IMR-90 (cell line): ENCODE data around the gene NDUFB4. TPM values are rescaled to one million over a fixed set of nuclear protein-coding genes. Genes with fewer than 3 reads are reported as not detected.

Experiments used
- ATAC-seq: fragments of 200-7000 bp; cut with Tn5 transposase; 2 replicates; pipeline ENCODE4 v1.9.1; 2020; ENCODE audit warnings: low read depth, mild to moderate bottlenecking, moderate library complexity
- BruUV-seq: library from RNA; stranded (reverse); fragments of 400-500 nt; replicated peaks from 2 replicates; lab custom pipeline; 2021; lab: Mats Ljungman, UMichigan
- CTCF ChIA-PET: fragments of 300-600 bp; formaldehyde crosslinking; extraction: SDS; loops from one replicate; lab custom pipeline; 2021; ENCODE audit warnings: antibody characterized with exemption; lab: Yijun Ruan, JAX
- POLR2A ChIA-PET: fragments of 300-600 bp; sonication (Branson Sonifier 250); formaldehyde crosslinking; loops from one replicate; lab custom pipeline; 2022; ENCODE audit warnings: antibody characterized with exemption; ENCODE audit not compliant: unreplicated experiment; lab: Charles Lee
- DNase-seq: peaks from one replicate; pipeline ENCODE4 v3.0.0; 2013
- H2AFZ ChIP-seq: replicated peaks from 2 replicates; pipeline ENCODE3; 2013; ENCODE audit warnings: low read length, mild to moderate bottlenecking; ENCODE audit not compliant: poor library complexity
- H2AK5ac ChIP-seq: 2 replicates; pipeline ENCODE4 v1.6.1; 2013; ENCODE audit warnings: low read depth, low read length, inconsistent platforms
- H2AK9ac ChIP-seq: replicated peaks from 2 replicates; pipeline ENCODE3; 2013; ENCODE audit warnings: mild to moderate bottlenecking, low read depth, low read length, moderate library complexity; ENCODE audit not compliant: poor library complexity
- H2BK120ac ChIP-seq: 2 replicates; pipeline ENCODE4 v1.6.1; 2013; ENCODE audit warnings: low read depth, low read length, inconsistent platforms
- H2BK15ac ChIP-seq: 3 replicates; pipeline ENCODE4 v1.6.1; 2013; ENCODE audit warnings: low read depth, low read length, inconsistent platforms
- H2BK20ac ChIP-seq: 2 replicates; pipeline ENCODE4 v1.6.1; 2013; ENCODE audit warnings: low read depth, mild to moderate bottlenecking, inconsistent platforms, low read length, moderate library complexity
- H2BK5ac ChIP-seq: 2 replicates; pipeline ENCODE4 v1.6.1; 2013; ENCODE audit warnings: mild to moderate bottlenecking, low read depth, low read length, inconsistent platforms; ENCODE audit not compliant: poor library complexity, severe bottlenecking
- H3K14ac ChIP-seq: replicated peaks from 2 replicates; pipeline ENCODE4 v1.6.1; 2013; ENCODE audit warnings: low read depth, low read length, inconsistent platforms
- H3K18ac ChIP-seq: 2 replicates; pipeline ENCODE4 v1.6.1; 2013; ENCODE audit warnings: low read depth, low read length, control low read depth
- H3K23ac ChIP-seq: 2 replicates; pipeline ENCODE4 v1.6.1; 2013; ENCODE audit warnings: low read depth, low read length, inconsistent platforms
- H3K27ac ChIP-seq: 2 replicates; pipeline ENCODE4 v1.5.1; 2013; ENCODE audit warnings: mild to moderate bottlenecking, control low read depth, low read length; ENCODE audit not compliant: insufficient read depth
- H3K27me3 ChIP-seq: 2 replicates; pipeline ENCODE4 v1.6.1; 2013; ENCODE audit warnings: low read length; ENCODE audit not compliant: control insufficient read depth, insufficient read depth
- H3K36me3 ChIP-seq: 2 replicates; pipeline ENCODE4 v1.6.1; 2013; ENCODE audit warnings: low read length, mixed read lengths; ENCODE audit not compliant: control insufficient read depth, insufficient read depth
- H3K4ac ChIP-seq: 2 replicates; pipeline ENCODE4 v1.6.1; 2013; ENCODE audit warnings: low read depth, low read length, inconsistent platforms
- H3K4me1 ChIP-seq: 2 replicates; pipeline ENCODE4 v1.6.1; 2013; ENCODE audit warnings: low read length, mixed read lengths; ENCODE audit not compliant: control insufficient read depth, insufficient read depth
- H3K4me2 ChIP-seq: 2 replicates; pipeline ENCODE4 v1.6.1; 2013; ENCODE audit warnings: low read depth, mild to moderate bottlenecking, control low read depth, low read length, moderate library complexity
- H3K4me3 ChIP-seq: 2 replicates; pipeline ENCODE4 v1.5.1; 2013; ENCODE audit warnings: low read depth, mild to moderate bottlenecking, control low read depth, low read length, moderate library complexity; ENCODE audit not compliant: insufficient read depth
- H3K56ac ChIP-seq: 2 replicates; pipeline ENCODE4 v1.6.1; 2013; ENCODE audit warnings: low read length, inconsistent platforms; ENCODE audit not compliant: insufficient read depth; ENCODE audit errors: extremely low read depth
- H3K79me1 ChIP-seq, 2 experiments: 2 replicates each; pipeline ENCODE4 v1.6.1; 2013; ENCODE audit warnings: low read length in 2 of 2, inconsistent platforms in 1 of 2, low read depth in 1 of 2
- H3K9ac ChIP-seq: 2 replicates; pipeline ENCODE4 v1.6.1; 2013; ENCODE audit warnings: low read depth, low read length, control low read depth
- H3K9me1 ChIP-seq: 2 replicates; pipeline ENCODE4 v1.6.1; 2013; ENCODE audit warnings: low read length, inconsistent platforms; ENCODE audit not compliant: insufficient read depth
- H3K9me3 ChIP-seq: 2 replicates; pipeline ENCODE4 v1.6.1; 2013; ENCODE audit warnings: low read length; ENCODE audit not compliant: control insufficient read depth, insufficient read depth
- H4K20me1 ChIP-seq: 2 replicates; pipeline ENCODE4 v1.6.1; 2013; ENCODE audit warnings: low read length, inconsistent platforms; ENCODE audit not compliant: insufficient read depth
- H4K5ac ChIP-seq: 2 replicates; pipeline ENCODE4 v1.6.1; 2013; ENCODE audit warnings: mild to moderate bottlenecking, low read depth, low read length, control low read depth
- H4K8ac ChIP-seq, 2 experiments: 2 replicates each; pipeline ENCODE4 v1.6.1; 2013; ENCODE audit warnings: low read depth in 2 of 2, low read length in 2 of 2, control low read depth in 1 of 2, inconsistent platforms in 1 of 2
- H4K91ac ChIP-seq: 2 replicates; pipeline ENCODE4 v1.6.1; 2013; ENCODE audit warnings: low read depth, low read length, inconsistent platforms; ENCODE audit not compliant: insufficient read depth
- CHD1 ChIP-seq: IDR thresholded peaks from 2 replicates; pipeline ENCODE4 v1.6.1; 2012; ENCODE audit warnings: low read depth, low read length, improper control_type of control experiment
- FOS ChIP-seq: fragments of 150-350 bp; IDR thresholded peaks from 2 replicates; pipeline ENCODE4 v1.6.1; 2016; ENCODE audit warnings: low read depth, low read length
- MAZ ChIP-seq: IDR thresholded peaks from 2 replicates; pipeline ENCODE4 v1.6.1; 2012; ENCODE audit warnings: low read depth, mild to moderate bottlenecking, low read length, improper control_type of control experiment, moderate library complexity, borderline replicate concordance
- POLR2A ChIP-seq: IDR thresholded peaks from 2 replicates; pipeline ENCODE4 v1.6.1; 2012; ENCODE audit warnings: mild to moderate bottlenecking, low read depth, low read length
- RCOR1 ChIP-seq: IDR thresholded peaks from 2 replicates; pipeline ENCODE4 v1.6.1; 2012; ENCODE audit warnings: mild to moderate bottlenecking, low read length, improper control_type of control experiment; ENCODE audit not compliant: insufficient replicate concordance
- SMC3 ChIP-seq: fragments of 150-350 bp; IDR thresholded peaks from 2 replicates; pipeline ENCODE4 v1.6.1; 2016; ENCODE audit warnings: low read depth, mild to moderate bottlenecking, antibody characterized with exemption, low read length, moderate library complexity
- WGBS, 2 experiments: methylation state at CpG; one replicate each; pipeline versions ENCODE4 v1.1.5 to v1.1.7; 2013; ENCODE audit warnings: missing lambda C conversion rate in 2 of 2; ENCODE audit not compliant: insufficient read length in 1 of 2; ENCODE audit errors: extremely low coverage in 2 of 2; 5-methylcytosine and 5-hydroxymethylcytosine counted together
- dilution Hi-C: fragments of 300-500 bp; cut with HindIII; formaldehyde crosslinking; loops from one replicate; pipeline ENCODE4 v1.14.3; 2018; ENCODE audit warnings: low sequenced_read_pairs; ENCODE audit not compliant: unreplicated experiment
- in situ Hi-C: fragments of 300-500 bp; cut with MboI; formaldehyde crosslinking; loops from 3 replicates; pipeline ENCODE4 v1.14.3; 2019; ENCODE audit warnings: low sequenced_read_pairs, inconsistent platforms, mixed read lengths
- intact Hi-C: fragments of 100-400 bp; cut with micrococcal nuclease; formaldehyde crosslinking; loops from 2 replicates; pipeline ENCODE4 v1.10.0; 2022
- polyA plus RNA-seq, 3 experiments: library from polyadenylated mRNA; depleted of rRNA; stranded (reverse); fragments of >200 nt; gene quantifications; 2 replicates each; pipeline ENCODE4 v1.2.3, GENCODE V29; 2012; ENCODE audit warnings: low replicate concordance in 1 of 3
- total RNA-seq: library from RNA; depleted of rRNA; stranded (reverse); fragments of >200 nt; gene quantifications from 2 replicates; pipeline ENCODE4 v1.2.3, GENCODE V29; 2012

Gene NDUFB4
- total and polyA plus RNA-seq, 2 of the 4 experiments (the other 2 are of a cell fraction) = 53.9 to 278 TPM

- peak; percentile 47; the same call in 1 of the 2 replicates for TF ChIP-seq CHD1
- peak; percentile 88 for TF ChIP-seq SMC3
Measured at GRCh38 chr3:120558771-120559241, 37.3 kb upstream of the NDUFB4 start (continued).

- Histone ChIP-seq H4K5ac (no peak overlapping the region), H3K14ac (no peak overlapping the region), H2BK5ac (peak overlapping the region; percentile 53), H3K9ac (peak overlapping the region; percentile 53), H3K36me3 (no peaks in the 10 kb centered on the region), H2BK120ac (peak overlapping the region; percentile 67), H3K27ac (peak overlapping the region; percentile 63), H3K4me1 (peaks cover 6% of the 10 kb centered on the region), H2AK5ac (no peak overlapping the region), H3K23ac (no peak overlapping the region), H3K27me3 (no peaks in the 10 kb centered on the region), H4K20me1 (no peaks in the 10 kb centered on the region), H3K9me1 (peaks cover 6% of the 10 kb centered on the region; the same call in 1 of the 2 replicates), H2AFZ (peak overlapping the region; percentile 91), H3K4me2 (peak overlapping the region; percentile 61), H2BK15ac (peak overlapping the region; percentile 10; the same call in 1 of the 3 replicates), H3K18ac (peak overlapping the region; percentile 18; the same call in 1 of the 2 replicates), H4K8ac (peak overlapping the region; percentile 17 to 70; a peak in 3 of 4 replicates), H4K91ac (peak overlapping the region; percentile 62), H3K4ac (peak overlapping the region; percentile 78), H2AK9ac (peak overlapping the region; percentile 70), H3K4me3 (peak overlapping the region; percentile 36), H3K56ac (peak overlapping the region; percentile 49), H2BK20ac (peak overlapping the region; percentile 63), H3K79me1 (no peaks in the 10 kb centered on the region; a peak in 1 of 4 replicates), H3K9me3 (no peaks in the 10 kb centered on the region)
- dilution Hi-C loops (no loop called here), in situ Hi-C loops (loop anchor here (5.0 to 25.0 kb wide), 4 partner anchors 135 to 928 kb away; no protein-coding TSS in a partner anchor), intact Hi-C loops (loop anchor here (1.0 to 10.0 kb wide), 10 partner anchors 111 to 969 kb away; partner anchors contain the start of genes GSK3B, GTF2E1, RABL3 and STXBP5L)
- TF ChIP-seq FOS (0 out of 2 replicates have a peak, but pooled peaks have one; percentile 26), POLR2A (no peak; the same call in none of the 2 replicates), MAZ (peak; percentile 69), RCOR1 (peak; percentile 21)
- WGBS, 2 experiments = 0% methylated on average over 7 of the region's 15 CpGs; no CpG with 5 or more reads in 1 of the 2 experiments
- no TSS peak for BruUV-seq
- DNase-seq (peak; percentile 85), ATAC-seq (peak; percentile 65)
- CTCF ChIA-PET = interaction anchor here (0.6 to 2.6 kb wide), 25 partner anchors 8 to 320 kb away, joined by 3 to 25 read pairs (median 4); partner anchors contain the start of genes GTF2E1, LRRC58 and RABL3
- POLR2A ChIA-PET = interaction anchor here (0.6 kb wide), 1 partner anchor 113 kb away, joined by 3 read pairs; no protein-coding TSS in a partner anchor
Measured at GRCh38 chr3:120559242-120560061, 36.7 kb upstream of the NDUFB4 start.
